GM19467 (cell line): ENCODE measurements around the gene ADAMTSL5.

Experiments
- ATAC-seq: cut with Tn5 transposase; IDR thresholded peaks from one replicate; pipeline ENCODE4 v1.9.1; 2021; ENCODE audit warnings: mild to moderate bottlenecking, moderate library complexity; ENCODE audit not compliant: unreplicated experiment

ADAMTSL5 gene

DNA sequence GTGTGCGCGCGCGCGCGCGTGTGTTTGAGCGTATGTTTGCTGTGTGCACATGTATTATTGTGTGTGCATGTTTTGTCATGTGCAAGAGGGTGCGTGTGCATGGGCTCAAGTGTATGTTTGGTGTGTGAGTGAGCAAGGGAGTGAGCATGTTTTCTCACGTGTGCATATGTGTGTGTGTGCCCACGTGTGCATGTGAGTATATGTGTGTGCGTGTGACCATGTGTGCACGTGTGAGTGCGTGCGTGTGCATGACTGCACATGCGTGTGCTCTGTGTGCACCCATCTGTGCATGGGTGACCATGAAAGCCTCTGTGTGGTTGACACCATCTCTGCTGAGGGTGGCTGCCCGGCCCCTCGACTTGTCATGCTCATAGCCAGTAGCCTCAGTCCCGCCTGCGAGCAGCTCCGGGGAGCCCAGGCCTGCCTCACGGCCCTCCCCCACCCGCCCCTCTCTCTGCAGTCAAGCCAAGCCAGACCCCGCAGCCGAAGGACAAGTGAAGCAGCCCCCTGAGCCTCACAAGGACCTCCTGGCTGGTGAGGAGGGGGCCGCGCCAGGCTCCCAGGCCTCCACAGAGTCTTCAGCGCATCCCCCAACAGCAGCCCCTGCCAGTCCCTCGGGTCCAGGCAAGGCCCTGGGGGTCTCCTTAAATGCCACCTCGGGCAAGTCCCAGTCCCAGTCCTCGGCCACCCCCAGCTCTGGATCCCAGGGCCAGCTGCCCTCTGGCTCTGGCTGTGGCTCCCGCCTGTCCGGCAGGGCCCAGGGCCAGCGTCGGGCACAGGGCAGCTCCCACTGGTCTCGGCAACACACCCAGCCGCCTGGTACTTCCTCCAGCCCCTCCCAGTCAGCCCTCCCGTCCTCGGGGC, 15.9 kb downstream of the ADAMTSL5 start:
- no peak for ATAC-seq

- no peak for ATAC-seq
Observed at GRCh38 chr19:1495799-1496713, 16.8 kb downstream of the ADAMTSL5 start.

GRCh38 chr19:1495051-1495798, 17.6 kb downstream of the ADAMTSL5 start:
- no peak for ATAC-seq

DNA sequence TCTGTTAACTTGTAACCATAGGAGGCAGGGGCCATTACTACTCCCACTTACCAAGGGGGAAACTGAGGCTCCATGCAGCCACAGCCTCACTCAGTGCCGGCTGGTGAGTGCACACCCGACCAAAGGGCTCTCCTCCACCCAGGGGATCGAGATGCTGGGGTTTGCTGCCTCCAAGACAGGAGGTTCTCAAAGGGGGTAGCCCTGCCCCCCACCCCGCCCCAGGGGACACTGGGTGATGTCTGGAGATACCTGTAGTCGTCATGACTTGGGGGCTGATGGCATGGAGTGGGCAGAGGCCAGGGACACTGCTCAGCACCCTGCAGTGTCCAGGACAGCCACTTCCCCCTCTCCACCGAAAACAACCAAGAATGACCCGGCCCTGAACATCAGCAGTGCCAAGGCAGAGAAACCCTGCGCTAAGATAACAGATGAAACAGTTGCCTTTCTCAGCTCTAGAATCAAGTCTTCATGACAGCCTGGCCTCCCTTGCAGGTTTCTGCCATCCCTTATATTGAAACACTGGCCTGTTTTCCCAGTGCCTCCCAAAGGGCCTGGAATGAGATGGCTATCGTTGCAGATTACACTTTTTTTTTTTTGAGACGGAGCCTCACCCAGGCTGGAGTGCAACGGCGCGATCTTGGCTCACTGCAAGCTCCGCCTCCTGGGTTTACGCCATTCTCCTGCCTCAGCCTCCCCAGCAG, 18.6 kb downstream of the ADAMTSL5 start:
- no peak for ATAC-seq

GRCh38 chr19:1492474-1493006, 20.3 kb downstream of the ADAMTSL5 start:
- ATAC-seq, result no peak

DNA sequence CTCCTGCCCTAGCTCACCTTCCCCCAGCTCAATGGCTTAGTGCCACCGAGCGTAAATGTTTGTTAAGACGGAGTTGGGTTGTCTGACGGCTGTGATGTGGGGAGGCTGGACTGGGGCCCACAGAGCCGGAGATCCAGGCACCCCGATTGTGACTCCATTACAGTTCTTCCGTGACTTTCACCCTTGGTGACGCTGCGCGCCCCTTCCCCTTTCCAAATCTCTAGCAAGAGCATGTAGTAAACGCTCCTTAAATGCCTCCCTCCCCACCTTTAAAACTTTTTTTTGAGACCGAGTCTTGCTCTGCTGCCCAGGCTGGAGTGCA, 21.0 kb downstream of the ADAMTSL5 start:
- no peak for ATAC-seq

GRCh38 chr19:1491114-1491848, 21.5 kb downstream of the ADAMTSL5 start, which contains the start of gene REEP6:
REEP6 (plus strand) TSS chr19:1491181; CDS start chr19:1491270, 89 bp downstream.
- no peak for ATAC-seq

GRCh38 chr19:1490311-1491113, 22.3 kb downstream of the ADAMTSL5 start, which contains the start of gene PCSK4:
PCSK4 (minus strand) TSS chr19:1490350; CDS start chr19:1490346, 4 bp downstream.
- ATAC-seq, result peak; percentile 73

- no peak for ATAC-seq
Observed at GRCh38 chr19:1489463-1490310, 23.1 kb downstream of the ADAMTSL5 start.

- no peak for ATAC-seq
Observed at GRCh38 chr19:1488282-1488601, 24.6 kb downstream of the ADAMTSL5 start.

GRCh38 chr19:1487576-1488281, 25.1 kb downstream of the ADAMTSL5 start:
- no peak for ATAC-seq

DNA sequence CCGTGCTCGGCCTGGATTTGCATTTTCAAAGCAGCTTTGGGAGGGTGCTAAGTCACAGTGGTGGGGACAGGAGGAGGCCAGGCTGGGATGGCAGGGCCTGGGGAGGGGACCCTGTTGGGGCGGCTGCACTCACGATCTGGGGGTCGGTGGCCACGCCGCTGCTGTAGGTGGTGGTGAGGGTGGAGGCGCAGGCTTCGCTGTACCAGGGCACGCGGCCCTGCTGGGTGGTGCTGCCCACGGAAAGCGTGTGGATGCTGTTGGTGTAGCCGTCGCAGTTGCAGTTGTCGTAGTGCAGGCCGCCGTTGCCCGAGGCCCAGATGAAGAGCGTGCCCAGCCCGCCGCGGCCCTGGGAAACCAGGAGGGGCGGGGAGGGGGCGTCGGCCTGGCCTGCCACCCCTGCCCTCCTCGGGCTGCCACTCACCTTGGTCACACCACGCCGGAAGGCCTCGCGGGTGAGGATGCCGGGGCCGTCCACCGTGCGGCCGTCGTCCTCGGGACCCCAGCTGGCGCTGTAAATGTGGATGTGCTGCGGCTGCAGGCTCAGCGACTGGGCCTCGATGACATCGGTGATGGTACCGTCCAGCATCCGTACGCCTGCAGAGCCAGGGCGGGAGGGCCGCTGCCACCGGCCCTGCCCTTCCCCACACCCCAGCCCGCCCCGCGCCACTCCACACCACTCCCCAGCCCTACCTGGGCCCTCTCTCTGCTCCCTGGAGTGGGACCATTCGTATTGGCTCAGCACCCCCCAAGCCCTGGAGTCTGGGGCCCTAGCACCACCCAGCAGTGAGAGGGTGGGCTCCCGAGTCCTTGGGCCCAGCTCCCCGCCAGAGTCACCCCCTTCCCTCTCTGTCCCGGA, 25.9 kb downstream of the ADAMTSL5 start:
- ATAC-seq, result no peak

- no peak for ATAC-seq
Observed at GRCh38 chr19:1483979-1484428, 28.8 kb downstream of the ADAMTSL5 start.

GRCh38 chr19:1483131-1483978, 29.5 kb downstream of the ADAMTSL5 start:
- no peak for ATAC-seq
